GM21381 (cell line): Measurements from ENCODE around the gene LAMA5.
A peak's percentile ranks its signal among the peaks of the same experiment; 100 is the strongest.

Experiments
- ATAC-seq: cut with Tn5 transposase; IDR thresholded peaks from one replicate; pipeline ENCODE4 v1.9.1; 2021; ENCODE audit warnings: mild to moderate bottlenecking, moderate library complexity; ENCODE audit not compliant: unreplicated experiment

LAMA5 gene

GRCh38 chr20:62306414-62307187 lies 60.5 kb downstream of the LAMA5 start:
- no peak for ATAC-seq

GRCh38 chr20:62305765-62306413 lies 61.2 kb downstream of the LAMA5 start:
- no peak for ATAC-seq

GRCh38 chr20:62305149-62305764 lies 61.9 kb downstream of the LAMA5 start:
- ATAC-seq: no peak

- ATAC-seq: no peak
Measured at GRCh38 chr20:62304331-62305148, 62.6 kb downstream of the LAMA5 start.

GRCh38 chr20:62303340-62304226 lies 63.5 kb downstream of the LAMA5 start:
- ATAC-seq: peak; percentile 7

- no peak for ATAC-seq
Measured at GRCh38 chr20:62303062-62303339, 64.1 kb downstream of the LAMA5 start.

- peak; percentile 85 for ATAC-seq
Measured at GRCh38 chr20:62302341-62303061, 64.6 kb downstream of the LAMA5 start, which contains the start of gene ADRM1. Gene ADRM1 (plus strand): TSS chr20:62302997. CDS start chr20:62303569, 572 bp downstream.

- ATAC-seq: peak; percentile 23
Measured at GRCh38 chr20:62301773-62302340, 65.3 kb downstream of the LAMA5 start.

- ATAC-seq: no peak
Measured at GRCh38 chr20:62301111-62301668, 65.9 kb downstream of the LAMA5 start.

- ATAC-seq: no peak
Measured at GRCh38 chr20:62300319-62300718, 66.8 kb downstream of the LAMA5 start.

- no peak for ATAC-seq
Measured at GRCh38 chr20:62299666-62300236, 67.4 kb downstream of the LAMA5 start.

- no peak for ATAC-seq
Measured at GRCh38 chr20:62298577-62299249, 68.4 kb downstream of the LAMA5 start.

- ATAC-seq: no peak
Measured at GRCh38 chr20:62297449-62298227, 69.5 kb downstream of the LAMA5 start.

- ATAC-seq: no peak
Measured at GRCh38 chr20:62296724-62297448, 70.2 kb downstream of the LAMA5 start.

- ATAC-seq: peak; percentile 78
Measured at GRCh38 chr20:62294516-62294915, 72.6 kb downstream of the LAMA5 start.

GRCh38 chr20:62293946-62294345 lies 73.2 kb downstream of the LAMA5 start:
- ATAC-seq: no peak
